ENCODE results near the gene VWA1.

DNA sequence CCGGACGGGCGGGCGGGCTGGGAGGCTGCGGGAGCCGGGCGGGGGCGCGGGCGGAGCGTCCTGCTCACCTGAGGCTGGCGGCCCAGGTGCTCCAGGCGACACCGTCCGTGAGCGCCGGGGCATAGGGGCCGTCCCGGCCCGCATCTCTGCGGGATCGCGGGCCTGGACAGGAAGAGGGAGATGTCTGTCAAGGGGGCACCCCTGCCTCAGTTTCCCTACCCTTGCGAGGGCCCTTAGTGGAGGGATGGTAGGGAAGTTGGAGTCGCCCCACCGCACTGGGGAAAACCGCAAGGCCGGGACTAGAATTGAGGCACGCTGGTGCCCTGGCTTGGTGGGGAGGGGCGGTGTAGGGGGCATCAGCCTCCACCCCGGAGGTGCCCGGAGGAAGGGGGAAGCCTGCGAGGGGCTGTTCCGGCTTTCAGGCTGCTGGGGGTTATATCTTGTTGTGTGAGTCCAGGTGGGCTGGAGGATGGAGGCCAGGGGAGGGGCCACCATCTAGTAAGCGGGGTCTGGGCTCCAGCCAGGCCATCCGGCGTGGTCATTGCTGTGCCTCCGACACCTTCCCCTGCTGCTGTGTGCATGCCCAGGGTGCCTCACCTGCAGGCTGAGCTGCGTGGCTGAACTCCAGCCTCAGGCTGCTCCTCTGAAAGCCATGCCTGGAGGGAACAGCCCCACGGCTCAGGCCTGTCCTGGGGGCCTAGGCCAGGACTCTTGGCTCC, 580 bp downstream of the VWA1 start:
- no peak for TF ChIP-seq EHF (CRISPR knock-in tag; IDR thresholded peaks at IDR 0.05)
- TF ChIP-seq, protein P1, sequence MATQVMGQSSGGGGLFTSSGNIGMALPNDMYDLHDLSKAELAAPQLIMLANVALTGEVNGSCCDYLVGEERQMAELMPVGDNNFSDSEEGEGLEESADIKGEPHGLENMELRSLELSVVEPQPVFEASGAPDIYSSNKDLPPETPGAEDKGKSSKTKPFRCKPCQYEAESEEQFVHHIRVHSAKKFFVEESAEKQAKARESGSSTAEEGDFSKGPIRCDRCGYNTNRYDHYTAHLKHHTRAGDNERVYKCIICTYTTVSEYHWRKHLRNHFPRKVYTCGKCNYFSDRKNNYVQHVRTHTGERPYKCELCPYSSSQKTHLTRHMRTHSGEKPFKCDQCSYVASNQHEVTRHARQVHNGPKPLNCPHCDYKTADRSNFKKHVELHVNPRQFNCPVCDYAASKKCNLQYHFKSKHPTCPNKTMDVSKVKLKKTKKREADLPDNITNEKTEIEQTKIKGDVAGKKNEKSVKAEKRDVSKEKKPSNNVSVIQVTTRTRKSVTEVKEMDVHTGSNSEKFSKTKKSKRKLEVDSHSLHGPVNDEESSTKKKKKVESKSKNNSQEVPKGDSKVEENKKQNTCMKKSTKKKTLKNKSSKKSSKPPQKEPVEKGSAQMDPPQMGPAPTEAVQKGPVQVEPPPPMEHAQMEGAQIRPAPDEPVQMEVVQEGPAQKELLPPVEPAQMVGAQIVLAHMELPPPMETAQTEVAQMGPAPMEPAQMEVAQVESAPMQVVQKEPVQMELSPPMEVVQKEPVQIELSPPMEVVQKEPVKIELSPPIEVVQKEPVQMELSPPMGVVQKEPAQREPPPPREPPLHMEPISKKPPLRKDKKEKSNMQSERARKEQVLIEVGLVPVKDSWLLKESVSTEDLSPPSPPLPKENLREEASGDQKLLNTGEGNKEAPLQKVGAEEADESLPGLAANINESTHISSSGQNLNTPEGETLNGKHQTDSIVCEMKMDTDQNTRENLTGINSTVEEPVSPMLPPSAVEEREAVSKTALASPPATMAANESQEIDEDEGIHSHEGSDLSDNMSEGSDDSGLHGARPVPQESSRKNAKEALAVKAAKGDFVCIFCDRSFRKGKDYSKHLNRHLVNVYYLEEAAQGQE (IDR thresholded peaks at IDR 0.05) = no peak
